SW 1271 (cell line): Measurements from ENCODE around the gene RAB11A.

Source experiments
- DNase-seq, 2 experiments: peaks; one replicate each; lab custom pipeline; 2025; lab: John Stamatoyannopoulos, UW

Gene RAB11A

DNA sequence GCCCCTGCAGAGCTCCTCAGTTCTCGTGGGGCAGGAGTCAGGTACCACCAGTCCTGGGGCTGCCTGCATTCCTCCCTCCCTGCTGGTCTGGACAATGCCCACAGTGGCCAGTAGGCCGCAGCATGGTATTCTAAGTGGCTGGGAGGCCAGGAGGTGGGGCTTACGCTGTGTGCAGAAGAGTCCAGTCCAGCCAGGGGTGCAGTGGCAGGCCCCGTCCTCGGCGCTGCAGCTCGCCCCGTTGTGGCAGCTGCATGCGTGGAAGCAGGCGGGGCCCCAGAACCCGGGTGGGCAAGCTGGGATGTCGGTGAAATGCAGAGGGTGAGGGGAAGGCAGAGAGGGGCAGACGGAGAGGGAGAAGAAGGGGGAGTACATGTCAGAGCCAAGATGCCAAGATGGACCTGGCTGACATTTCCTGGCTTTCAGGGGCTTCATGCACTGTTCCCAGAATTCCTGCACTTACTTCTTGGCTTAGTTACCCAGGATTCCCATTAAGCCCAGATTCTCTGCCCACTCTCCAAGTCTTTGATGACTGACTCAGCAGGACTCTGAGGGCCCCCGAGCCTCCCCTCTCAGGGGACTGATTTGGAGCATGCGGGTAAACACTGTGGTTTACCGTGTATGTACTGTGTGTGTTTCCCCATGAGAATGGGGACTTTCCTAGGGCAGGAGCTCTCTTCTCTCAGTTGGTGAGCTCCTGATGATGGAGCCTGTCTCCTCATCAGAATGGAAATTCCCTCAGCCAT is 47.5 kb downstream of the RAB11A start:
- DNase-seq: peak in 1 of 2 experiments; percentile 35

DNA sequence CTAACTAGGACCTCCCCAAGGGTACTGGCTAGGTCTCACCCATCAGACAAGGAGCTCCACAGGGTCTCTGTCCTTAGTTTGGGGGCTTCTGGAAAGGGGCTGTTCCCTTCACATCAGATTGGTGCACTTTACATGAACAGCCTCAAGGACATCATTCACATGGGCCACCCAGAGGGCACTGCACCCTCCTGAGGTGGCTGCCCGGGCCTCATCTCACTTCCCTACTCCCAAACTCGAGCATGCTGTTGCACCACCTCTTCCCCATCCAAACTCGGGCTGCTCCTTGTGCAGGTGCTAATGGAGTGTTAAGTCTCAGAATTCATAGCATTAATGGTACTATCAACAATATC is 48.1 kb downstream of the RAB11A start:
- DNase-seq: no peak

DNA sequence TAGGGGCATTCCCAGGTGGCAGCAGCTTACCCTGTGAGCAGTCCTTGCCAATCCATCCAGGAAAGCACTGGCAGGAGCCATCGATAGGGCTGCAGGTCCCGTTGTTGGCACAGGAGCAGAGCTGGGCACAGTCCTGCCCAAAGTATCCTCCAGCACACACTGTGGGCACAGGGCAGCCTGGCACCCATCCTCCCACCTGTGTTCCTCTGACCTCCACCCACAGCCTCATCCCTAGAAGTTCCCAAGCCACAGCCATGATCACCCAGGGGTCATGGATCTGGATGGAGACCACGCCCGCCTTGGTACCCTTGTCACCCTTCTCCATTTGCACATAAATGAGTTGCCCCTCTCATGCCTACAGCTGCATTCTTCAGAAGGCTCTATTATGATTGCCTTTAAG is 48.6 kb downstream of the RAB11A start:
- DNase-seq: no peak

DNA sequence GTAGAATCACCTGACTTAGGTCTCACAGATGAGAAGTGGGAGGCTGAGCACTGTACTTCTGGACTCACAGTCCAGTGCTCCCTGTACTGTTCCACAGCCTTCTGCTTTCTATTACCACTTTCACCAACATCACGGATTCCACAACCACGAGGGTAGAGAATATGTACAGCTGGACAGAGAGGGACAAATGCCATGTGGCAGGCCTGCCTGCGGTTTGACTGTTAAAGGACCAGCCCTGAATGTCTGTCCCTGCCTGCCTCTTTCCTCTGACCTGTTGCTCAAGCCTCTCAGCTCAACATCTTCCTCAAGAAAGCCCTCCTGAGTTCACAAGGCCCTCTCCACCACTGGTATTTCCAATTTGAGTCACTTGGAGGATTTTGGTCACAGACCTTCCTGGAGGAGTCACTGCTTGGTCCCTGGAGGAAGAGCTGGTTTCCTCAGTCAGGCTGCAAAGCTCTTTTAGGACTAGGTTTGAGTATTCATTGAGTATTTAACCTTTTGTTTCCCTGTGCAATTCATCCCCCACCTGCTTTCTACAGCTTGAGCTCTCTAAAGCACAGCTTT is 49.1 kb downstream of the RAB11A start:
- DNase-seq: no peak

DNA sequence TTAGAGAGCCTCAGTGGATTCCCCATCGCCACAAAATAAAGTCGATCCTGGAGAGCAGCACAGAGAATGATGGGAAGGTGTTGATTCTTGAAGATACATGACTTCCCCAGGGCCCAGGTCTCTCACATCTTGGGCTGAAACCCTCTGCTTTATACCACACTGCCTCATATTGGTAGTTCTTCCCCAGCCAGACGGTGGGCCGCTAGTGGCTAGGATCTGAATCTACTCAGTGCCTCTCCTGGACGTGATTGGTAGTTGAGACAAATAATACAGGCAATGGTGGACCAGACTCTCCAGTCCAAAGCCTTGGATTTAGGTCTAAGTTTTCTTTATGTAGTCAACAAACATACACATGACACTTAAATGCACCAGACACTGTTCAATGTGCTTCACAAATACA is 49.7 kb downstream of the RAB11A start:
- no peak for DNase-seq

DNA sequence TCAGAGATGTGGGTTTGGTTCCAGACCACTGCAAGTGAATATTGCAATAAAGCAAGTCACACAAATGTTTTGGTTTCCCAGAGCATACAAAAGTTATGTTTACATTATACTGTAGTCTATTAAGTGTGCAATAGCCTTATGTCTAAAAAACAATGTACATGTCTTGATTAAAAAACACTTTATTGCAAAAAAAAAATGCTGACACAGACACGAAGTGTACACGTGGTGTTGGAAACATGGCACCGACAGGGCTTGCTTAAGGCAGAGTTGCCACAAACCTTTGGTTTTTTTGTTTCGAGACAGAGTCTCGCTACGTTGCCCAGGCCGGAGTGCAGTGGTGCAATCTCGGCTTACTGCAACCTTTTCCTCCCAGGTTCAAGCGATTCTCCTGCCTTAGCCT is 50.1 kb downstream of the RAB11A start:
- no peak for DNase-seq

DNA sequence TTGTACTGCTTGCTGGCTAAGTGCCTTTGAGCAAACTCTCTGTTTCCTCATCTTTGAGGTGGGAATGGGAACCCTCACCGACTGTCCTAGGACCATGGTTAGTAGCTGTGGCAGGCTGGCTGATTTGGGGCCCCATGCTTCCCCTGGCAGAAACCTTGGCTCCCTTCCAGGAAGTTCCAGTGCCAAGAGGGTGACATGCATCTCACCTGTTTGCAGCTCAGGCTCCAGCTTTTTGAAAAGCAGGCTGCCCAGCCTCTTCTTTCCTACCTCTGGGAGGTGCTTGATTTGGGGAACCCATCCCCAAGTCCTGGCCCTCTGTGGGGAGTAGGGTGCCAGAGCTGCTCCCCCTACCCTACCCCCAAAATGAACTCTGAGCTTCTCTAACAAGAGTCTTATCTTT is 50.8 kb downstream of the RAB11A start:
- DNase-seq: no peak

DNA sequence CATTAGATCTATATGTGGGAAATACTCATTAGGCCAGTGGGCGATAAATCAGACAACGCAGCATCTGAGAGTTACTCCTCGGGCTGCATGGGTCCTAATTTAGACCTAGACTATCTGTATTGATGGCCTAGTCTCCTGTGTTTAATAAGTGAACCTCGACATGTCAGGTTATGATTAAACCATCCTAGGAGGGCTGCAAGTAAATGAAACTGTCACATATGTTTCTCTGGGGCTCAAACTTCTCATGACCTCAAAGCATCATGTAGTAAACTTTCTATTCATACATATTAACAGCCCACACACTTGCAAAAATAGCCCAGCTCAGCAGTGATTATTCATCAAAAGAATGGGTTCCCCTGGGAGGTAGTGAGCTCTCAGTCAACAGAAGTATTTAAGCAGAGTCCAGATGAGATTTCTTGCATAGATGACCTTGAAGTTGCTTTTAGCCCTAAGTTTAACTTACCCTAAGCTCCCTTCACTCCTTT is 51.6 kb downstream of the RAB11A start:
- DNase-seq: no peak

DNA sequence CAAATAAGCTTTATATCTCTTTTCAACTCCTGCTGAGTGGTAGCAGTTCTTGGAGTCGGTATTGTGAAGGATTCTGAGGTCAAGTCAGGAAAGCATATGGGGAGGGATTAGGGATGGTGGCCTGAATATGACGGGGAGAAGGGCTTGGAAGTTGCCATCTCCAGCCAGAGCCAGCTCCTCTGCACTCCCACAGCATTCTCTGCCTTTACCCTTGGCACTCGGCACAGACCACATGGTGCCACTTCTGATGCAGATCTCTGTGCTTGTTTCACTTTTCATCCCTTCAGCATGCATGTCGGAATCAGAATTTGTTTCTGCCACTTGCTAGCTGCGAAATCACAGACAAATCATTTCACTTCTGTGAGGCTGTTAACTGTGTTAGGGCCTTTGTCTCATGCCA is 52.5 kb downstream of the RAB11A start:
- no peak for DNase-seq

DNA sequence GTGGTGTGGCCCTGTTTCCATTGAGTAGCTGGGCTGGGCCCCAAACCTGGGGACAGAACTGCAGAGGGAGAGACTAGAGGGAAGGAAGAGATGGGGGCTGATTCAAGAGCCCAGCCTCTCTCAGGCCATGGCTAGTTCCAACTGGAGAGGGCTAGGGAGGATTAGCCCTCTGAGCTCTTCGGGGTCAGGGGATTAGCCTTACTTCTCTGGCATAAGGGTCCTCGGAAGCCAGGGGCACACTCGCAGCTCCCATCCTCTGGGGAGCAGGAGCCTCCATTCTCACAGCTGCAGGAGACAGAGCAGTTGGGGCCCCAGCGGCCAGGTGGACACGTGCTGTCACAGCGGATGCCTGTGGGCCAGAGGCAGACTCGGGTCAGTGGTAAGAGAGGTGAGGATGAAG is 53.3 kb downstream of the RAB11A start:
- DNase-seq: no peak

DNA sequence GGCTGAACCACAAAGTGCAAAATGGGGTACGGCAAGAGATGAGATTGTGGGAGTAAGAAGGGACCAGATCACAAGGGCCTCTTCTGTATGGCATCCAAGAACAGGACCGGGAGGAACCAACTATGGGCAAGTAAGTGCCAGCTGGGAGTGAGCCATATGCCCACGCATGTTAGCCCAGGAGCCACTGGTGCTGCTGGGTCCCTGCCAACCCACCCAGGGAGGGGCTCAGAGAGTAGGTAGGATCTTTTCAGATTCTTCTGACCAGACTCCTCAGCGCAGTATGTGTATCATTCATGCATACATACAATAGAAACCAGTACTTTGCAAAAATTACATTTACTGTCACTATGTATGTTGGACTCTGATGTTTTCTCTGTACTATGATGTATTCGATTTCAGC is 54.0 kb downstream of the RAB11A start:
- no peak for DNase-seq

DNA sequence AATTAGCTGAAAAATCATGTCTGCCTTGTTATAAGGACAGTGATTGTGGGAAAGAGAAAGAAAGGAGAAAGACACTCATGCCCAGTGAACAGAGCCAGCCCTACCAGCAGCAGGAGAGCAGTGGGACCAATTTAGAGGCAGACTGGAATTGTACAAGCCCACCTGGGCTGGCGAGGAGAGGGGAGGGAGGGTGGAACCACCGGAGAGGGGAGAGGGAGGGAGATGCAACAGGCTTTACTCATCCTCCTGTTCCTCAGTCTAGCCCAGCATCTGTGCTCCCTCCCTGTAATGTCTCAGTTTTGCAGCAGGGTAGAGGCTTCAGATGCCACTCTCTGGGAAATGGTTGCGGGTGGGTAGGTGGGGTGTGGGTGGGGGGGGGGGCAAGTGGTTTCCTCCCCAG is 54.7 kb downstream of the RAB11A start:
- no peak for DNase-seq

DNA sequence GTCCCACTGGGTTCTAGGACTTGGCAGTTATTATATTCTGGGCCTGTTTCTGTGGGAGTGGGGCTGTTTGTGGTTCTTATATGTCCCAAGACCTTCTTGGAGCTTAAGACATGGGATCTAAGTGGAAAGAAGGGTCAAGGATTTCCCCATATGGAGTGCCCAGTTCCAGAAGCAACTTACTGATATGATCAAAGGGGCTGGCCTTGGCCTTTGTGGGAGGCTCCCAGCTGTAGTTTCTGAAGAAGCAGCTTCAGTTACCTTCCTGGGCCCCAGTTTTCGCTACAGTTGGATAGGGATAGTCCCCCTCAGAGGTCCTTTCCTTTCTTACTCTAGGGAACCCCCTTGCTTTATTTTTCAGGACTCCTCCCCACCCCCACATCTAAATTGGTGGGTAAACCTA is 56.0 kb downstream of the RAB11A start:
- DNase-seq: no peak

DNA sequence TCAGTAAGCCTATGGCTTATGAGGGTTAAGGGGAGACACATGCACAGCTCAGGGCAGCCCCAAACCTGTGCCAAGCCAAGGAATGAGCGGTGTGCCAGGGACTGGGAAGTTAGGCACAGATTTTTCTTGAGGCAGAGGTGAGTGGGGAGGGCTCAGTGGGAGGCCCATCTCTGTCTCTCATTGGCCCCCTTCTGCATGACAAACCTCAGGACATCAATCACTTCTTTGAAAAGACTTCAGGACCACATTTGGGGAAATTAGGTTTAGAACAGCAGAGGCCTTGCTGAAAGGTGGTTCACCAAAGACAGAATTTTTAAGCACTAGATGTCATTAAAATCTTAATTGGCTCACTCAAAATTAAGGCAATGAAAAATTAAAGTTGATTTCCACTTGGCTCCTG is 57.2 kb downstream of the RAB11A start:
- DNase-seq: no peak

DNA sequence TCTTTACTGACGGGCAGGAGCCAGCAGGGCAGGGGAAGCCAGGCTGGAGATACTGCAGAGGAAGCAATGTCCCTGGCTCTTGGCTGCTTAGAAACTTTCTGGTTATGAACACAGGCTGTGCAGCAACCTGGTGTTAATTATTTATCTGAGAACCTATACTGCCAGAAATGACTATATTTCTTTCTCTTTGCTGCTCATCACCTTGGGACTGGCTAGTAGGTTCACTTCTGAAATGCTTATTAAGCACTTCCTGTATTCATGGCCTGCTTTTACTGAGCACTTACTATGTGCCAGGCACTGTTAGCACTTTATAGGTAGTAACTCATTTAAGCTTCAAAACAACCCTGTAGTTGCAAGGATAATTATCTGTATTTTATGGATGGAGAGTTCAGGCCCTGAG is 57.6 kb downstream of the RAB11A start:
- DNase-seq: no peak

DNA sequence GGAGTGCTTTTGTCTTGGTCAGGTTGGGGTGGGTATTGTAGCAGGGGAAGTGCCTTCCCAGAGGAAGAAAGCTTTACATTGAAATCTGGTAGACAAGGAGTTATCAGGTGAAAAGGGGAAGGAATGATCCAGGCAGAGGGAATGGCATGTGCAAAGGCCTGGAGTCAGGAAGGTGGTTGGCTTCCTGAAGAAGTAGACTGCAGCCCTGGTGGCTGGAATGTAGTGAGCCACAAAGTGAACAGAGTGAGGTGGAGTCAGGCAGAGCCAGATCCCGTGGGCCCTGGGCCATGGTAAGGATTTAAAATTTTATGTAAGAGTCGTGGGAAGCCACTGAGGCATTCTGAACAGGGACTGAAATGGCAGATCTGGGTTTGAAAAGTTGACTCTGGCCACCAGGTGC is 58.3 kb downstream of the RAB11A start:
- DNase-seq: no peak

DNA sequence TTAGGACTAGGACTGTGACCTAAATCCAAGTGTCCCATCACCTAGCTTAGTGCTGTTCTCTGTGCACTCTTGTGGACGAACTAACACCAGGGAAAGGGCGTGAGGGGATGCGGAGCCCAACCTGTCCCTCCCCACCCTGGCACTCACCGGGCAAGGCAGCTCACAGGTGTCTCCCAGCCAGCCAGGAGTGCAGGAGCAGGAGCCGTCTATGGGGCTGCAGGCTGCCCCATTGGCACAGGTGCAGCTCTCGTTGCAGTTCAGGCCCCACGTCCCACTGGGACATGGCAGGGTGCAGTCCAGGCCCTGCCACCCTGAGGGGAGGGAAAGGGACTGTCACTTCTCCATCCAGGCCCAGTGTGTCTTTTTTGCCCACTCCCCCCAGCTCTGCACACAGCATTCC is 60.3 kb downstream of the RAB11A start:
- DNase-seq: no peak

DNA sequence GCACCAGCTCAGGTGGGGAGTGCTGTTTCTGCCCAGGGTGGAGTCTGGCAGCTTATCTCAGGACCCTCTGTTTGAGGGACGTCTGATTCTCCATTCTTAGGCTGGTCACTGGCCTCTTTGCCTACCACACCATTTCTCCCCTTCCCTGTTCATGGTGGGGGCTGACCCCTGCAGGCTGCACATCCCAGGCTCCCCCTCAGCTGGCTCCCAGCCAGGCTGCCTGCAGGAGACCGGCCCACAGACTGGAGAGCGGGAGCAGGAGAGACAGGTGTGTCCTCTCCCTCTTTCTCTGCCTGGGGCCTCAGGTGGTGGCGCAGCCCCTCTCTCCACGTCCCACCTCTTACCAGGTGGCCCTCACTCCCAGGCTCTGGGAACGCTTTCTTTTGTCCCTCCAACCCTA is 60.8 kb downstream of the RAB11A start:
- DNase-seq: no peak

DNA sequence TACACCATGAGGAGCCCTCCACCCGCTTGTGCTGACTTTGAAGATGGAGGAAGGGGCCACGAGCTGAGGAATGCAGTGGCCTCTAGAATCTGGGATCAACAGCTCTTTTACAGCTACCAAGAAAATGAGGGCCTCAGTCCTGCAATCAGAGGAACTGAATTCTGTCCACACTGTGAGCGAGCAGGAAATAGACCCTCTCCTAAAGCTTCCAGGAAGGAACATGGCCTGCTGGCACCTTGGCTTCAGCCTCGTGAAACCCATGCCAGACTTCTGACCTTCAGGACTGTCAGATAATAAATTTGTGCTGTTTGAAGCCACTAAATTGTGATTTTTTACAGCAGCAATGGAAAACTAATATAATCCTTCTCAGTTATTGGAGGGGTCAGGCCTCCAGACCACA is 61.9 kb downstream of the RAB11A start:
- DNase-seq: no peak

DNA sequence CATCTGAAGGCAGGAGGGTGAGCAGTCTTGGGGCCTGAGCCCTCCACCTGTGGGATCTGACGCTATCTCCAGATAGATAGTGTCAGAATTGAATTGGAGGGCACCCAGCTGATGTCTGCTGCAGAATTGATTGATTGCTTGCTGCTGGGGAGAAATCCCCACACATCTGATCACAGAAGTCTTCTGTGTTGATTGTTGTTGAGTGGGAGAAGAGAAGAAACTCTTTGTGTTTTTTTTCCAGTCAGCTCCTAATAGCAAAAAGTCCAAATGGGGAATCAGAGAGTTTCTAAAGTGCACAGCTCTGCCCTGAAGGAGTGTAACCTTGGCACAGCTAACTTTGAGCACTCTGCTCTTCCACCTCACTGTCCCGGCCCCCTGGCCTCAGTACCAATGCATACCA is 66.1 kb downstream of the RAB11A start:
- DNase-seq: no peak

DNA sequence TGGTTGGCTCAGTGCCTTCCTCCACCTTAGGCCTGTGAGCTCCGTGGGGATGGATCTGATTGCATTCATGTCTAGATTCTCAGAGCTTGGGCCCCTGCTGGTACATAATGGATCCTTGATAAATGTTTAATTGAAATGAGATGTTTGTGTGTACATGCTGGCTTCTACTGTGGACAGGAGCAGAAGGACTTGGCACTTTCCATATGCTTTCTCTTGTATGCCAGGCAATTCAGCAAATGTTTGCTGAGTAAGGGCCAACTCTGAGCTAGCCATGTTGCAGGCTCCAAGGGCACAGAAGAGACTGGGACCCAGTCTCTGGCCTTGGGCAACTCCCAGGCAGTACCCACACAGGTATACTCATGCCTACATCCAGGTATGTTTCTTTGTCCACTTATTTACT is 67.0 kb downstream of the RAB11A start:
- DNase-seq: no peak

DNA sequence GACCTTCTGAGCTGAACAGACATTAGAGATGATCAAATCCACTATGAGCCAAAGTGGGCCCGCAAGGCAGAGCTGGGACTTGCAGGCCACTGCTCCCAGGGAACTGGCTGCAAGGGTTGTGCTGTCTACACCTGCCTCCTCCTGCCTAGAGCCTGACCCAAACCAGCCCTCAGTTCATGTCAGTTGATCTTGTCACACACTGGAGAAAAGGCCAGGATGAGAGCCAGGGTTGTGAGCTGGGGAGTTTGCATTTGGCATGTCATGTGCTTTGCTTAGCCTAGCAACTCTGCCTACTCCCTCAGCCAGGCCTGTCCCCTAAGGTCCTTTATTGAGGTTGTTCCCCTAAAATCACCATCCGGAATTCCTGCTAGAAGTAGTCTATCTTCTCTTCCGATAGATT is 67.8 kb downstream of the RAB11A start:
- no peak for DNase-seq

DNA sequence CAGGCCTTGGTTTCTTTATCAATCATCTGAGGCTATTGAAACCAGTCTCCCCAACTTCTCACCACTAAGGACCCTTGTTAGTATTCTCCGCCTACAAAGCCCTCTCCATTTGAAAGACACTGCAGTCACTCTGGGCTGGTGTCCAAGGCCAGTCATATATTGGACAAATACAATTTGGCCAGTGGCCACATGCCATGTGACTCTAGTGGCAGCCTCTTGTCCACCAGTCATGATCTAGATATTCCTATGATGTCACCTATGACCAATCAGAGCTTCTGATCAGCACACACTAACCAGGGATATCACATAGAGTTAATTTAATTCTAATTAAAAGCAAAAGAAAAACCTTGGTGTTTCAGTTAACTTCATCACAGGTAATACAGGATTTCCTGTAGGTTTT is 68.2 kb downstream of the RAB11A start:
- DNase-seq: no peak

DNA sequence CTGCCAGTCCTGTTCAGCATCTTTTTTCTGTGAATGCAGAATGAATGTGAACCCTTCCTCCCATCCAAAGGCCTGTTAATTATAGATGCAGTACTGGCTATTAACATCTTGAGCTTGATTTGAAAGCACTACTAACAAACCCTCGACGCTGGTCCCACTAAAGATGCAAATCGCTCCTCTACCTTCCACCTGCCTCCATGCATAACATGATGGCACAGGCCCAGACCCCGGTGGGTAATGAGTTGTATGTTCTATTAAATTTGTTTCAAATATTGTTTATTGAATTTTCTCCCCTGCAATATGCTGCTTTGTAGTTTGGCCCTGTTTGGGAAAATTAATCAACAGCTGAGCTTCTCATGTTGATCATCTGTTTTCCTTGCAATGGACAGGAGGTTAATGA is 69.3 kb downstream of the RAB11A start:
- DNase-seq: no peak
